Measurements from ENCODE around the gene PADI6. TPM values are rescaled to one million over a fixed set of nuclear protein-coding genes. Genes with fewer than 3 reads are reported as not detected.
"Not testable (repeated sequence)": the region's sequence is repeated elsewhere in the genome, so short reads cannot be mapped to it uniquely, and the experiment has no call there.

The PADI6 gene
- total RNA-seq (2014; rRNA removed; shearing (Covaris generic)): not detected in 2 replicates

DNA sequence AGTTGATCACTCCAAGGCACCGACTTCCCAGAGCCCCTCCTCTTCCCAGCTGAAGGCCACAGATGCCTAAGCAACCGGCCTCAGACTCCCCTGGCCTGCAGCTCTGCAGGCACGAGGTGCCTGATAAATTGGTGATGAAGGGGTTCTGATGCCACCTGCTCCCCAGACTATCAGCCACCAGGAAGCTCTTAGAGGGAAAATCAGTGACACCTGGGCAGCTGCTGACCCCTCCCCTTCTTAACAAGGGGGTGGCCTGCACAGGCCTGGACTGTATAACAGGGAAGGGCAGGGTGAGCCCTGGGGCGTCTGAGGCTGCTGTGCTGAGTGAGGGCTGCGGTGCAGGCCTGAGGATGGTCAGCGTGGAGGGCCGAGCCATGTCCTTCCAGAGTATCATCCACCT, at the start of gene PADI6:
TSS of gene PADI6 (plus strand) at position 301 of the 400 bp plus-strand sequence. CDS start at position 351, 50 bp downstream.
- Histone ChIP-seq H3K27me3 (peaks cover 29% of the 10 kb centered on the region), H3K4me1 (0 out of 2 replicates have a peak, but pooled peaks cover 3% of the 10 kb centered on the region), H3K4me3 (no peak within 1 kb of the TSS), H3K36me3 (no peaks in the 10 kb centered on the region), H3K9me3 (replicated peaks) (no peaks in the 10 kb centered on the region), H3K27ac (no peak within 1 kb of the TSS)
- no peak for DNase-seq

GRCh38 chr1:17328855-17329254, 43.1 kb upstream of the PADI6 start:
- no peak for DNase-seq
- Histone ChIP-seq H3K4me1 (no peaks in the 10 kb centered on the region), H3K27me3 (no peaks in the 10 kb centered on the region), H3K27ac (no peak overlapping the region), H3K9me3 (replicated peaks) (peaks cover 5% of the 10 kb centered on the region; the same call in 1 of the 2 replicates), H3K36me3 (no peaks in the 10 kb centered on the region), H3K4me3 (no peak overlapping the region)

- no peak overlapping the region for H3K4me3 ChIP-seq
- no peaks in the 10 kb centered on the region for H3K4me1 ChIP-seq
- H3K36me3 ChIP-seq: no peaks in the 10 kb centered on the region
- no peak for DNase-seq
- H3K9me3 ChIP-seq (replicated peaks): peaks cover 5% of the 10 kb centered on the region; the same call in 1 of the 2 replicates
- H3K27me3 ChIP-seq: no peaks in the 10 kb centered on the region
- no peak overlapping the region for H3K27ac ChIP-seq
Measured at GRCh38 chr1:17329610-17330009, 42.4 kb upstream of the PADI6 start.

- no peak overlapping the region for H3K4me3 ChIP-seq
- H3K27ac ChIP-seq: no peak overlapping the region
- no peaks in the 10 kb centered on the region for H3K27me3 ChIP-seq
- no peaks in the 10 kb centered on the region for H3K9me3 ChIP-seq (replicated peaks)
- DNase-seq: no peak
- no peaks in the 10 kb centered on the region for H3K4me1 ChIP-seq
- no peaks in the 10 kb centered on the region for H3K36me3 ChIP-seq
Measured at GRCh38 chr1:17330856-17331255, 41.1 kb upstream of the PADI6 start.

DNA sequence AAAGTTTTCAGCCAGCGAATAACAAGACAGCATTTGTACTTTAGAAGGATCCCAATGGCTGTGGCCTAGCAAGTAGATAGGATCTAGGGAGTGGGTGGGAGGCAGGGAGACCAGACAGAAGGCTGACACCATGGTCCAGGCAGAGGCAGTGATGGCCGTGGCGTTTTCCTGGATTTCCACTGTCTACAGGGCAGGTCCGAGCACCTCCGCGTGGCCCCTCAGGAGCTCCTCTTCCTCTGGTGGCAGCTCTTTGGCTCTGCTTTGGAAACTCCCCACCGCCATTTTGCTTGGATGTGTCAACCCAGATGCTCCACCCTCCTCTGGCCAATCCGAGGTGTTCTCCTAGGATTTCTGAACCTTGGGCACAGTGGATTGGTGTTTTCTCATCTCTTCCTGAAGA, 38.9 kb upstream of the PADI6 start:
- no peaks in the 10 kb centered on the region for H3K4me1 ChIP-seq
- H3K27ac ChIP-seq: no peak overlapping the region
- no peaks in the 10 kb centered on the region for H3K36me3 ChIP-seq
- H3K27me3 ChIP-seq: 0 out of 2 replicates have a peak, but pooled peaks cover 3% of the 10 kb centered on the region
- no peak overlapping the region for H3K4me3 ChIP-seq
- DNase-seq: no peak
- no peaks in the 10 kb centered on the region for H3K9me3 ChIP-seq (replicated peaks)

DNA sequence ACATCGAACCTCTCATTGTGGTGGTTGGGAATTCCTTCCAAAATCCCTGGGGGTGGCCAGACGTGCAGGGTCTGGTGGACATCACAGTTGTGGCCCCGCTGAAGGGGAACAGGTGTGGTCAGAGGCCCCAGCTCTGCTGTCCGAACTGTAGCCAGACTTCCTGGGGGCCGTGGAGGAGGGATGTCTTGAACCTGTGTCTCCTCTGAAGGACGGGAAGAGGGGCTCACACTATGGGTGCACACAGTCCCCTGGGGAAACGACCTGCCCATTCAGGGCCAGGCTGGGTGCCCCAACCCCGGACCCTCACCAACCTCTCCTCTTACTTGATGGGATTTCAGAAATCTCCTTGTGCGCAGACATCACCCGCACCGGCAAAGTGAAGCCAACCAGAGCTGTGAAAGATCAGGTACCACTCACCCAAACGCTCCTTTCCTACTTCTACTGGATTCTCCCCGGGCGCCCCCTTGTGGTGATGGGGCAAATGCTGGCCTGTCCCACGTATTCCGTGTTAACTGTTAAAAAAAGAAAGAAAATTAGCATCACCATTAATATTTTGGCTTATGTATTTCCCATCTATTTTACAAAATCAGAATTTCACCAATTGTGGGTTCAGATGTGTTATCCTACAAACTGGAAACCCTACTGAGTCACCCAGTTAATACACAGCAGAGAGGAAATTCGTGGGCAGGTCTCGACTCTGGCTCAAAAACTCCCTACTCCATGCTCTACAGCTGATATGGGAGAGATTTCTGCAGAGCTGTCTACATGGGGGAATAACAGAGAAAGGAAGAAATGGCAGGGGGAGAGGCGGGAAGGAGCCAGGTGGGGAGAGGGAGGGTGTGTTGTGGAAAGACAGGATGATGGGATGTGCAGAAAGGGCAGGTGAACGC, 35.9 kb upstream of the PADI6 start:
- H3K27ac ChIP-seq: no peak overlapping the region
- H3K4me3 ChIP-seq: no peak overlapping the region
- H3K4me1 ChIP-seq: peaks cover 9% of the 10 kb centered on the region; the same call in 1 of the 2 replicates
- H3K36me3 ChIP-seq: no peaks in the 10 kb centered on the region
- DNase-seq: peak; percentile 80 to 89
- H3K9me3 ChIP-seq (replicated peaks): no peaks in the 10 kb centered on the region
- H3K27me3 ChIP-seq: 0 out of 2 replicates have a peak, but pooled peaks cover 3% of the 10 kb centered on the region

GRCh38 chr1:17338706-17339493, 33.1 kb upstream of the PADI6 start:
- no peak overlapping the region for H3K4me3 ChIP-seq

GRCh38 chr1:17339521-17339920, 32.5 kb upstream of the PADI6 start:
- H3K27me3 ChIP-seq: 0 out of 2 replicates have a peak, but pooled peaks cover 3% of the 10 kb centered on the region
- peaks cover 9% of the 10 kb centered on the region; the same call in 1 of the 2 replicates for H3K4me1 ChIP-seq
- no peaks in the 10 kb centered on the region for H3K9me3 ChIP-seq (replicated peaks)
- DNase-seq: no peak
- no peak overlapping the region for H3K4me3 ChIP-seq
- H3K27ac ChIP-seq: no peak overlapping the region
- H3K36me3 ChIP-seq: no peaks in the 10 kb centered on the region

More at GRCh38 chr1:17338706-17339493, 33.1 kb upstream of the PADI6 start:
- peak; percentile 69 to 75 for DNase-seq
- Histone ChIP-seq H3K4me1 (peaks cover 9% of the 10 kb centered on the region; the same call in 1 of the 2 replicates), H3K36me3 (no peaks in the 10 kb centered on the region), H3K9me3 (replicated peaks) (no peaks in the 10 kb centered on the region), H3K27ac (no peak overlapping the region), H3K27me3 (0 out of 2 replicates have a peak, but pooled peaks cover 3% of the 10 kb centered on the region)

DNA sequence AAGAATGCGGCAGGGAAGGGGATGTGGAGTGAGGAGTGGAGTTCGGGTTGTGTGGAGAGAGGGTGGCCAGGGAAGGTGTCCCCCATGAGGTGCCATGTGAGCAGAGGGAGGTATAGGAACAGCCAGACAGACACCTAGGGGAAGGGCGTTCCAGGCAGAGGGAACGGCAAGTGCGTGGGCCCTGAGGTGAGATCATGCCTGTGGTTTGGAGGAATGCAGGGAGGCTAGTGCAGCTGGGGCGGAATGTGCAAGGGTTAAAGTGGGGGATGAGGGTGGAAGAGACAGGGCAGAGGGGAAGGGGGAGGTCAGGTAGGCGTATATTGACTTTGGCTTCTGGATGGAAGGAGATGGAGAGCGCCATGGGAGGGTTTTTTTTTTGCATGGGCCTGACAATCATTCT, 31.6 kb upstream of the PADI6 start:
- Histone ChIP-seq H3K27me3 (0 out of 2 replicates have a peak, but pooled peaks cover 3% of the 10 kb centered on the region), H3K9me3 (replicated peaks) (0 out of 2 replicates have a peak, but pooled peaks cover 2% of the 10 kb centered on the region), H3K4me1 (peaks cover 9% of the 10 kb centered on the region; the same call in 1 of the 2 replicates), H3K36me3 (no peaks in the 10 kb centered on the region), H3K4me3 (no peak overlapping the region), H3K27ac (no peak overlapping the region)
- no peak for DNase-seq

- Histone ChIP-seq H3K27me3 (no peaks in the 10 kb centered on the region), H3K4me3 (no peak overlapping the region), H3K36me3 (no peaks in the 10 kb centered on the region), H3K4me1 (peaks cover 9% of the 10 kb centered on the region; the same call in 1 of the 2 replicates), H3K9me3 (replicated peaks) (0 out of 2 replicates have a peak, but pooled peaks cover 5% of the 10 kb centered on the region), H3K27ac (no peak overlapping the region)
- no peak for DNase-seq
Measured at GRCh38 chr1:17342014-17342441, 30.0 kb upstream of the PADI6 start.

DNA sequence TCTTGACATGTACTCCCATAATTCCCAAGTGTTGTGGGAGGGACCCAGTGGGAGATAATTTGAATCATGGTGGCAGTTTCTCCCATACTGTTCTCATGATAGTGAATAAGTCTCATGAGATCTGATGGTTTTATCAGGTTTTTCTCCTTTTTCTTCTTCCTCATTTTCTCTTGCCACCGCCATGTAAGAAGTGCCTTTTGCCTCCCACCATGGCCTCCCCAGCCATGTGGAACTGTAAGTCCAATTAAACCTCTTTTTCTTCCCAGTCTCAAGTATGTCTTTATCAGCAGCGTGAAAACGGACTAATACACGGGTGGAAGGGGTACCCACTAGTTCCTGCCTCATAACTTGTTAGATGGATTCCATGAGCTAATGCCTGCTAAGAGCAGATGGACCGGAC, 26.5 kb upstream of the PADI6 start:
- H3K27ac ChIP-seq; H3K27me3 ChIP-seq; H3K4me3 ChIP-seq; H3K36me3 ChIP-seq; DNase-seq; H3K9me3 ChIP-seq (replicated peaks); H3K4me1 ChIP-seq: not testable (repeated sequence)

DNA sequence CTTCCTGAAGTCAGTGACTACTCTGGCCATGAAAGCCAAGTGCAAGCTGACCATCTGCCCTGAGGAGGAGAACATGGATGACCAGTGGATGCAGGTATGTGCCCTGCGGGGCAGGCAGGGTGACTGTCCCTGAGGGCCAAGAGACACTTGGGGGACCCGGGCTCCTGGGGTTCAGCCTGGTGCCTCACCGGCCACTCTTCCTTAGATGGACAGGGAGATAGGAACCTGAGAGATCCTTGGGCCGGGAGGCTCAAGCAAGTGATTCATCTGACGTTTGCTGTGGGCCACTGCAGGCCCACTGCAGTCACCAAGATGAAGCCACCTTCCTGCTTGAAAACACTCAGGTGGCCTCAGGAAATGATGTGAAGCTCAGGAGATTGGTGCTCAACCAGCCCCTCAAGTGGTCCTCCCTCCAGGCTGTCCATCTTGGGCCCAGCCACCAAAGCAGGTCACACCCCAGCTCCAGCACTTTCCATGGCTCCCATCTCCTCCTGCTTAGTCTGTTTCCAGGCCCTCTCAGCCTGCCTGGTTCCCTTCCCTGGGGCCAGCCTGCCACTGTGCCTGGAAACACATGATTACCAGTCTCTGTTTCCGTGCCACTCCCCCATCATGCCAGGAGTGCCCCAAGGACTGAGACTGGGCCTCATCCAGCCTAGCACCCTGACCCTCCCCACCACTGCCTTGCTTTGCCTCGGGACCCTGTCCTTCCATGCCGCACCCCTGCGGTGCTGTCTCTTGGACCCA, 25.8 kb upstream of the PADI6 start:
- Histone ChIP-seq H3K27ac (no peak overlapping the region), H3K4me1 (no peaks in the 10 kb centered on the region), H3K36me3 (no peaks in the 10 kb centered on the region), H3K4me3 (no peak overlapping the region), H3K27me3 (no peaks in the 10 kb centered on the region), H3K9me3 (replicated peaks) (0 out of 2 replicates have a peak, but pooled peaks cover 5% of the 10 kb centered on the region)
- DNase-seq: no peak

DNA sequence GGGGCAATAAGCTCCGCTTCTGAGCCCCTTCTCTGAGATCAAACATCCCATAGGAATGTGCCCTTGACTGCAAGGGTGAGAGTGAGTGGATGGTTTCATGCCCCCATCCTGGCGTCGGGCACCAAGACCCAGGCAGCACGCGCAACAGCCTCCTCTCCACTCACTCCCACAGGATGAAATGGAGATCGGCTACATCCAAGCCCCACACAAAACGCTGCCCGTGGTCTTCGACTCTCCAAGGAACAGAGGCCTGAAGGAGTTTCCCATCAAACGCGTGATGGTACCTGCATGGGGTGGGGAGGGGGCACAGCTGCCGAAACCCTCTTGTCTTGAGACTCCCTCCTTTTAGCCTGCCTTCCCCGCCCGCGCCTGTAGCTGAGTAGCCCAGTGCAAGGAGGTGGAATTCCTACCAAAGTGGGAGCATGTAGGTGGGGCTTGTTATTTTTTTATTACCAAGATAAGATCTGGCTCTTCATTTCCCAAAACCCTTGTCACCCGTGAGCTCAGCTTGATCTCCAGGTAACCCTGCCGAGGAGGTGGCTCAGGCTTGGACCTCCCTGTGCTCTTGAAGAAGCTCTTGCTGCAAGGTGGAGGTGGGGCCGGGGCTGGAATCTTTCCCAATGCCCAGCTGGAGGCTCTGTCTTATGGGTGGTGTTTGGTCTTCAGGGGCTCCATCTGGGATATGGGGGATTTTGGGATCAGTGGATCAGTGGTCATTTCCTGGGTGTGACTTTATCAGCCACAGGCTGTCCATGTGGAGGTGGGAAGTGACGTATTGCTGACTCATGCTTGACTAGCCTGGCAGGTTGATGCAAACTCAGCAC, 24.0 kb upstream of the PADI6 start:
- DNase-seq: no peak
- Histone ChIP-seq H3K27me3 (peaks cover 7% of the 10 kb centered on the region; the same call in 1 of the 2 replicates), H3K27ac (no peak overlapping the region), H3K9me3 (replicated peaks) (0 out of 2 replicates have a peak, but pooled peaks cover 5% of the 10 kb centered on the region), H3K4me1 (no peaks in the 10 kb centered on the region), H3K4me3 (no peak overlapping the region), H3K36me3 (no peaks in the 10 kb centered on the region)
